GM12878 (cell line): Measurements from ENCODE around the gene HDAC7.

ENCODE experiments used
- ASH2L ChIP-seq: fragments of 300-600, 200-600 bp; sonication (generic); IDR thresholded peaks from 2 replicates; pipeline ENCODE4 v1.6.1; 2017; ENCODE audit warnings: low read depth, mild to moderate bottlenecking, borderline replicate concordance
- BHLHE40 ChIP-seq, 2 experiments: fragments of 450-650 bp in 1 of 2; IDR thresholded peaks; 2 replicates each; pipeline ENCODE4 v1.6.1; 2011 to 2017; ENCODE audit warnings: low read depth in 2 of 2, borderline replicate concordance in 1 of 2, improper control_type of control experiment in 1 of 2, low read length in 1 of 2, mild to moderate bottlenecking in 1 of 2
- CHD4 ChIP-seq: fragments of 200-600 bp; sonication (generic); IDR thresholded peaks from 2 replicates; pipeline ENCODE4 v1.6.1; 2016; ENCODE audit warnings: mild to moderate bottlenecking
- CTCF ChIP-seq, 3 experiments: IDR thresholded peaks in 2 of 3; conservative IDR thresholded peaks in 1 of 3; 2 replicates each; pipeline ENCODE4 v1.5.1; 2011; ENCODE audit warnings: low read depth in 3 of 3, low read length in 3 of 3, mild to moderate bottlenecking in 3 of 3, control low read depth in 2 of 3, moderate library complexity in 2 of 3, inconsistent platforms in 1 of 3, mixed read lengths in 1 of 3; ENCODE audit not compliant: control insufficient read depth in 2 of 3, insufficient read depth in 1 of 3; ENCODE audit errors: extremely low read depth in 1 of 3
- JUND ChIP-seq: IDR thresholded peaks from 2 replicates; pipeline ENCODE4 v1.6.1; 2012; ENCODE audit warnings: low read depth, mild to moderate bottlenecking, low read length, improper control_type of control experiment, moderate library complexity
- MAX ChIP-seq: IDR thresholded peaks from 2 replicates; pipeline ENCODE4 v1.6.1; 2012; ENCODE audit warnings: low read depth, low read length, improper control_type of control experiment
- NFXL1 ChIP-seq: fragments of 450-650 bp; IDR thresholded peaks from 2 replicates; pipeline ENCODE4 v1.6.1; 2017; ENCODE audit warnings: antibody characterized with exemption, mild to moderate bottlenecking, borderline replicate concordance
- POLR2A ChIP-seq: IDR thresholded peaks from 2 replicates; pipeline ENCODE4 v1.6.1; 2011; ENCODE audit warnings: low read depth, mild to moderate bottlenecking, low read length
- REST ChIP-seq: IDR thresholded peaks from 2 replicates; pipeline ENCODE4 v1.6.1; 2012; ENCODE audit warnings: mild to moderate bottlenecking, low read depth, low read length
- RFX5 ChIP-seq: IDR thresholded peaks from 2 replicates; pipeline ENCODE4 v1.6.1; 2011; ENCODE audit warnings: low read depth, low read length, improper control_type of control experiment
- USF1 ChIP-seq: IDR thresholded peaks from 2 replicates; pipeline ENCODE4 v1.6.1; 2011; ENCODE audit warnings: borderline replicate concordance, low read depth, mild to moderate bottlenecking, moderate library complexity, mixed read lengths, low read length; ENCODE audit not compliant: insufficient read depth; ENCODE audit errors: extremely low read length
- ZBTB4 ChIP-seq: fragments of 450-650 bp; formaldehyde crosslinking; IDR thresholded peaks from 2 replicates; pipeline ENCODE4 v1.4.0; 2022; ENCODE audit warnings: mild to moderate bottlenecking, moderate library complexity

- TF ChIP-seq NFXL1: no peak
- no peak for TF ChIP-seq JUND
- no peak for TF ChIP-seq REST
- TF ChIP-seq POLR2A: no peak
- no peak for TF ChIP-seq ASH2L
- TF ChIP-seq BHLHE40 (IDR thresholded peaks at IDR 0.05; ENCODE audit: borderline replicate concordance in 1 of 2, low read depth in 2 of 2, low read length in 1 of 2): peak in 1 of 2 experiments; percentile 29; a peak in 1 of 4 replicates
- TF ChIP-seq CTCF (IDR thresholded peaks at IDR 0.05 in 2 of 3, conservative IDR thresholded peaks at IDR 0.05 in 1 of 3; ENCODE audit: control insufficient read depth in 2 of 3, extremely low read depth in 1 of 3, insufficient read depth in 1 of 3, low read depth in 3 of 3, low read length in 3 of 3): peak in 2 of 3 experiments; percentile 12 to 30; a peak in 1 of 6 replicates
- TF ChIP-seq ZBTB4 (CRISPR knock-in tag): no peak
- no peak for TF ChIP-seq MAX
- no peak for TF ChIP-seq RFX5
- no peak for TF ChIP-seq CHD4
- TF ChIP-seq USF1: no peak
Measured at GRCh38 chr12:47740606-47741339, 78.9 kb downstream of the HDAC7 start.
